GM12875 (cell line): ENCODE data around the gene PDGFRB.

ENCODE experiments used
- H3K4me3 ChIP-seq: one replicate; pipeline ENCODE4 v1.5.1; 2011; ENCODE audit warnings: low read depth, low read length, control low read depth
- TF ChIP-seq, protein P1 (sequence below): IDR thresholded peaks from 2 replicates; pipeline ENCODE4 v1.5.1; 2011; ENCODE audit warnings: low read depth, mild to moderate bottlenecking, control low read depth, inconsistent platforms, low read length, moderate library complexity, borderline replicate concordance; ENCODE audit not compliant: insufficient read depth

The PDGFRB gene

DNA sequence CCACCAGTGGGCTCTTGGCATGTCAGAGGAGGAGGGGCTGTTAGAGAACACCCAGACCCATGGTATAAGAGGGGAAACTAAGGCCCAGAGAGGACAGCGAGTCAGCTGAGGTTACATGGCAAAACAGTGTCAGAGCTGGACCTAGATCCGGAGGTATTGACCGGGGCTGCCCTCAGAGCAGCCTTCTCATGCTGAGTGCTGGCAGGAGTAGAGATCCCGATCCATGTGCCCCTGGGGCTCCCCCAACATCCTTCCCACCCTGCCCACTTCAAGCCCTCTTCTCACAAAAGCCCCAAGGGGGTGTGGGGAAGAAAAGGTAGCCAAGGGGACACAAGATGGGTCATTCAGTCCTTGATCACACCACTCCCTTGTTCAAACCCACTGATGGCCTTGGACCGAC is 89.2 kb downstream of the PDGFRB start:
- H3K4me3 ChIP-seq = no peak overlapping the region
- TF ChIP-seq, protein P1, sequence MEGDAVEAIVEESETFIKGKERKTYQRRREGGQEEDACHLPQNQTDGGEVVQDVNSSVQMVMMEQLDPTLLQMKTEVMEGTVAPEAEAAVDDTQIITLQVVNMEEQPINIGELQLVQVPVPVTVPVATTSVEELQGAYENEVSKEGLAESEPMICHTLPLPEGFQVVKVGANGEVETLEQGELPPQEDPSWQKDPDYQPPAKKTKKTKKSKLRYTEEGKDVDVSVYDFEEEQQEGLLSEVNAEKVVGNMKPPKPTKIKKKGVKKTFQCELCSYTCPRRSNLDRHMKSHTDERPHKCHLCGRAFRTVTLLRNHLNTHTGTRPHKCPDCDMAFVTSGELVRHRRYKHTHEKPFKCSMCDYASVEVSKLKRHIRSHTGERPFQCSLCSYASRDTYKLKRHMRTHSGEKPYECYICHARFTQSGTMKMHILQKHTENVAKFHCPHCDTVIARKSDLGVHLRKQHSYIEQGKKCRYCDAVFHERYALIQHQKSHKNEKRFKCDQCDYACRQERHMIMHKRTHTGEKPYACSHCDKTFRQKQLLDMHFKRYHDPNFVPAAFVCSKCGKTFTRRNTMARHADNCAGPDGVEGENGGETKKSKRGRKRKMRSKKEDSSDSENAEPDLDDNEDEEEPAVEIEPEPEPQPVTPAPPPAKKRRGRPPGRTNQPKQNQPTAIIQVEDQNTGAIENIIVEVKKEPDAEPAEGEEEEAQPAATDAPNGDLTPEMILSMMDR = no peak

DNA sequence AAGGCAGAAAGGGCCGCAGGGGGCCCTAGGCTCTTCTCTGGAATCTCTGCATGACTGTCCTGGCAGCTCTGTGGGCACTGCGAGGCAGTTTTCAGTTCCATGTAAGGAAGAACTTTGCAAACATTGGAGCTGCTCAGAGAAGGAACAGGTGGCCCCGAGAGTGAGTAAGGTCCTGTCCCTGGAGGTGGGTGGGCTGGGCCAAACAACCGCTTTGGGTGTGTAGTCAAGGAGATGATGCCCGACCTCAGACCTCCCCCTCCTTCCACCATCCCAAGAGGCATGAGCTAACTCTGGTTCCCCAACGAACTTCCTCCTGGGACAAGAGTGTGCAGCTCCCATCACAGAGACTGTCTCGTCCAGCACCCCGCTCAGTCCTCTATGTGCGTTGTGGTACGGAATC is 89.8 kb downstream of the PDGFRB start:
- TF ChIP-seq, protein P1 = no peak
- H3K4me3 ChIP-seq = no peak overlapping the region

DNA sequence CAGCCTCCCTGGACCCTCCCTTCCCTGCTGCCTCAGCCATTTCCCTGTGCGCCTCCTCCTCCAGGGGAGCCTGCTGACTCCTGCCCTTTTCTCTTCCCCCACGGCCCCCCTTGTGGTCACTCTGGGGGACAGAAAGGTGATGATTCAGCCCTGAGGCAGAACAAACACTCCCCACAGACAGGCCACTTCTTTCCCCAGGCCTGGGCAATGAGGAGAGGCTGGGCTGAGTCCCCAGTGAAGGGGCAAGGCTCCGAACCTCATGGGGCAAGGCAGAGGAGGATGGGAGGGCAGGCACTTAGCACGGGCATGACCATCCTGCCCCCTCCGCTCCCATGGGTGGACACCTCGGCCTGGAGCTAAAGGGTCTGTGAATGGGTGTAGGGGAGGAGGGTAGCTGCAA is 90.3 kb downstream of the PDGFRB start:
- TF ChIP-seq, protein P1 = no peak
- no peak overlapping the region for H3K4me3 ChIP-seq

DNA sequence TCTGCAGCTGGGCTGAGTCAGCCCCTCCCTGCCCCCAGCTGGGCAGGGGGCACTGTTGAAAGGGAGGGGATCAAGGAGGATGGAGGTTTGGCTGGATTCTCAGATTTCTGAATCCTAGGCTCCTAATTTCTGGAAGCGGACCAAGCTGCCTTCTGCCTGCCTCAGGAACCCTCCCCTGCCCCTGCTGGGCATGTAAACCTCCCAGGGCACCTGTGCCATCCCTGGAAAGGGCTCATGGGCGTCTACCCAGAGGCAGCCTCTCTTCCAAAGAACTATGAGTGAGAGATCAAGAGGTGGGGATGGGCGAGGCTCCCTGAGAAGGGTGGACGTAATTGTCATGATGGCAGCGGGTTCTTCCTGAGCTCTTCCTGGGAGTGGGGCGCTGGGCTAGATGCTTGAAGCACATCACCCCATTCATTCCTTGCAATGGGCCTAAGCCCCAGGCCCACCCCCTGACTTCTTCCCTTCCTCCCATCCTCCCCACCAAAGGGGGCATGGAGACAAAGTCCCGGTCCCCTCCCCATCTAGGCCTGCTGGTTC is 90.9 kb downstream of the PDGFRB start:
- TF ChIP-seq, protein P1 = no peak
- no peak overlapping the region for H3K4me3 ChIP-seq
